Endothelial cell of umbilical vein (primary cell): Measurements from ENCODE around the gene GAGE12G. TPM values are rescaled to one million over a fixed set of nuclear protein-coding genes. Genes with fewer than 3 reads are reported as not detected.
"Not testable (repeated sequence)": the region's sequence is repeated elsewhere in the genome, so short reads cannot be mapped to it uniquely, and the experiment has no call there.

Experiments used
- Bru-seq: library from RNA; stranded (reverse); fragments of 400-500 nt; gene quantifications from one replicate; lab custom pipeline; 2021; lab: Mats Ljungman, UMichigan
- BruChase-seq, 2 experiments: library from RNA; stranded (reverse); fragments of 400-500 nt; gene quantifications; one replicate each; lab custom pipeline; 2021; lab: Mats Ljungman, UMichigan
- BruUV-seq: library from RNA; stranded (reverse); fragments of 400-500 nt; replicated peaks from 2 replicates; lab custom pipeline; 2021; lab: Mats Ljungman, UMichigan
- CTCF ChIA-PET: fragments of 300-600, 350-600 bp; sonication (Branson Sonifier 250); formaldehyde crosslinking; loops from one replicate; lab custom pipeline; 2021; ENCODE audit warnings: antibody characterized with exemption, inconsistent platforms; lab: Charles Lee
- POLR2A ChIA-PET: fragments of 300-600, 350-600 bp; sonication (Branson Sonifier 250); formaldehyde crosslinking; loops from one replicate; lab custom pipeline; 2021; ENCODE audit warnings: antibody characterized with exemption, inconsistent platforms; lab: Charles Lee
- DNase-seq: peaks from one replicate; pipeline ENCODE4 v3.0.0-alpha.2; 2011; ENCODE audit warnings: low read depth, low spot score
- FAIRE-seq: peaks from 2 replicates; lab custom pipeline; 2011; peaks lifted over from hg19 to GRCh38; lab: Jason Lieb, UNC
- H2AFZ ChIP-seq: 2 replicates; pipeline ENCODE4 v1.6.0; 2012; ENCODE audit warnings: low read depth, low read length, control low read depth, inconsistent platforms
- H3K27ac ChIP-seq: 2 replicates; pipeline ENCODE4 v1.5.1; 2011; ENCODE audit warnings: low read depth, mild to moderate bottlenecking, control low read depth, low read length, moderate library complexity; ENCODE audit not compliant: insufficient read depth
- H3K27me3 ChIP-seq, 2 experiments: 2 replicates each; pipeline versions ENCODE4 v1.6.0 to v1.6.1; 2011; ENCODE audit warnings: low read length in 2 of 2, mixed read lengths in 1 of 2; ENCODE audit not compliant: control insufficient read depth in 2 of 2, insufficient read depth in 2 of 2
- H3K36me3 ChIP-seq, 2 experiments: 2 replicates in 1 of 2; 3 replicates in 1 of 2; pipeline ENCODE4 v1.5.1; 2011; ENCODE audit warnings: low read length in 2 of 2, mild to moderate bottlenecking in 1 of 2, moderate library complexity in 1 of 2; ENCODE audit not compliant: control insufficient read depth in 2 of 2, insufficient read depth in 2 of 2; ENCODE audit errors: extremely low read depth in 1 of 2
- H3K4me1 ChIP-seq: 3 replicates; pipeline ENCODE4 v1.5.1; 2011; ENCODE audit warnings: mild to moderate bottlenecking, low read length; ENCODE audit not compliant: control insufficient read depth, insufficient read depth; ENCODE audit errors: extremely low read depth
- H3K4me2 ChIP-seq: 2 replicates; pipeline ENCODE4 v1.6.1; 2011; ENCODE audit warnings: low read length, control low read depth, mixed read lengths; ENCODE audit not compliant: insufficient read depth
- H3K4me3 ChIP-seq, 3 experiments: fragments of 200-600 bp in 1 of 3; sonication (generic), shearing (Covaris generic) in 1 of 3; replicated peaks in 1 of 3; 2 replicates each; pipeline ENCODE4 v1.5.1; 2011 to 2016; ENCODE audit warnings: control low read depth in 3 of 3, low read length in 3 of 3, mild to moderate bottlenecking in 2 of 3, inconsistent platforms in 1 of 3, low read depth in 1 of 3, moderate library complexity in 1 of 3; ENCODE audit not compliant: insufficient read depth in 1 of 3
- H3K79me2 ChIP-seq: 2 replicates; pipeline ENCODE4 v1.6.0; 2012; ENCODE audit warnings: low read length, inconsistent platforms; ENCODE audit not compliant: control insufficient read depth, insufficient read depth
- H3K9ac ChIP-seq: replicated peaks from 2 replicates; pipeline ENCODE3; 2011; ENCODE audit warnings: low read length, control low read depth; ENCODE audit not compliant: insufficient read depth; ENCODE audit errors: extremely low read depth
- H3K9me1 ChIP-seq: replicated peaks from 3 replicates; pipeline ENCODE4 v1.6.0; 2011; ENCODE audit warnings: mild to moderate bottlenecking, low read length; ENCODE audit not compliant: control insufficient read depth, insufficient read depth; ENCODE audit errors: extremely low read depth
- H3K9me3 ChIP-seq: replicated peaks from 2 replicates; pipeline ENCODE4 v1.5.1; 2012; ENCODE audit warnings: low read length, inconsistent platforms; ENCODE audit not compliant: control insufficient read depth, insufficient read depth
- H4K20me1 ChIP-seq: replicated peaks from 2 replicates; pipeline ENCODE3; 2011; ENCODE audit warnings: mild to moderate bottlenecking, low read length; ENCODE audit not compliant: control insufficient read depth, insufficient read depth; ENCODE audit errors: extremely low read depth
- dilution Hi-C: fragments of 300-500 bp; cut with MboI; formaldehyde crosslinking; loops from one replicate; pipeline ENCODE4 v1.15.0; 2019; ENCODE audit warnings: low sequenced_read_pairs; ENCODE audit not compliant: extremely low pct_ligation_motif_present
- intact Hi-C: fragments of 100-400 bp; cut with micrococcal nuclease; formaldehyde crosslinking; loops from one replicate; pipeline ENCODE4 v1.10.0; 2022
- long read RNA-seq: library from polyadenylated mRNA; stranded (forward); transcript quantifications from one replicate; pipeline ENCODE4 v2.0.0, GENCODE V29; 2021
- polyA minus RNA-seq, 3 experiments: library from RNA; depleted of rRNA, polyadenylated mRNA; stranded (reverse); fragments of >200 nt; gene quantifications; 1 replicate in 1 of 3; 2 replicates in 2 of 3; pipeline ENCODE4 v1.2.3, GENCODE V29; 2011
- polyA plus RNA-seq, 4 experiments: library from polyadenylated mRNA; depleted of rRNA in 3 of 4; stranded (reverse) in 3 of 4; unstranded in 1 of 4; fragments of >200 nt; gene quantifications; 2 replicates each; pipeline versions ENCODE4 v1.2.1 to v1.2.3, GENCODE V29; 2011 to 2012; ENCODE audit warnings: missing spikeins in 1 of 4
- total RNA-seq: library from RNA; stranded (reverse); gene quantifications from 2 replicates; pipeline ENCODE4 v1.2.3, GENCODE V29; 2021

GAGE12G gene
- total RNA-seq (not detected in 2 replicates), polyA plus RNA-seq (not detected in 2 replicates), polyA minus RNA-seq (not detected in 2 replicates), Bru-seq, nascent RNA (not detected), BruChase-seq, experiment 1, labeled RNA remaining after a 6-hour chase (not detected), BruChase-seq, experiment 2, labeled RNA remaining after a 2-hour chase (not detected)
- polyA plus RNA-seq (2011; cell fraction: cytosol; rRNA removed): not detected in 2 replicates
- polyA plus RNA-seq (2011; cell fraction: nucleus; rRNA removed): not detected in 2 replicates
- not detected in 2 replicates for polyA plus RNA-seq (2012)
- not detected for polyA minus RNA-seq (2011; cell fraction: cytosol; rRNA and poly(A)+ RNA removed)
- polyA minus RNA-seq (2011; cell fraction: nucleus; rRNA and poly(A)+ RNA removed): not detected in 2 replicates
- long read RNA-seq: 0 reads

GRCh38 chrX:49570100-49570499 is at the start of gene GAGE12G:
TSS of gene GAGE12G (plus strand) at chrX:49570400. CDS start at chrX:49571555, 1,155 bp downstream.
- CTCF ChIA-PET, DNase-seq, H2AFZ ChIP-seq, H3K79me2 ChIP-seq, POLR2A ChIA-PET, H3K4me1 ChIP-seq, BruUV-seq, H4K20me1 ChIP-seq, H3K4me3 ChIP-seq, dilution Hi-C loops, H3K27me3 ChIP-seq, H3K4me2 ChIP-seq, FAIRE-seq, H3K27ac ChIP-seq, H3K9ac ChIP-seq, H3K9me1 ChIP-seq, H3K9me3 ChIP-seq, H3K36me3 ChIP-seq, intact Hi-C loops: not testable (repeated sequence)

DNA sequence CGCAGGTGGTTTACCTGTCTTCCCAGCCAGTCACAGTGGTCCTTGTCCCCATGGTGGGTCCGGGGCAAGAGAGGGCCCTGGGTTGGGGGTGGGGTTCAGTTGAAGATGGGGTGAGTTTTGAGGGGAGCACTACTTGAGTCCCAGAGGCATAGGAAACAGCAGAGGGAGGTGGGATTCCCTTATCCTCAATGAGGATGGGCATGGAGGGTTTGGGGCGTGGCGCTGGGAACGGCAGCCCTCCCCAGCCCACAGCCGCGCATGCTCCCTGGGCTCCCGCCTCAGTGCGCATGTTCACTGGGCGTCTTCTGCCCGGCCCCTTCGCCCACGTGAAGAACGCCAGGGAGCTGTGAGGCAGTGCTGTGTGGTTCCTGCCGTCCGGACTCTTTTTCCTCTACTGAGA is 38.3 kb upstream of the GAGE12G start, which contains the start of gene GAGE12C:
TSS of gene GAGE12C (plus strand) at position 301 of the 400 bp plus-strand sequence. CDS start 1,155 bp downstream, outside the sequence.
- H3K9me1 ChIP-seq, H3K4me2 ChIP-seq, DNase-seq, H3K27me3 ChIP-seq, dilution Hi-C loops, H4K20me1 ChIP-seq, CTCF ChIA-PET, H3K79me2 ChIP-seq, H2AFZ ChIP-seq, H3K9me3 ChIP-seq, H3K9ac ChIP-seq, BruUV-seq, FAIRE-seq, H3K27ac ChIP-seq, intact Hi-C loops, H3K36me3 ChIP-seq, H3K4me3 ChIP-seq, POLR2A ChIA-PET, H3K4me1 ChIP-seq: not testable (repeated sequence)

DNA sequence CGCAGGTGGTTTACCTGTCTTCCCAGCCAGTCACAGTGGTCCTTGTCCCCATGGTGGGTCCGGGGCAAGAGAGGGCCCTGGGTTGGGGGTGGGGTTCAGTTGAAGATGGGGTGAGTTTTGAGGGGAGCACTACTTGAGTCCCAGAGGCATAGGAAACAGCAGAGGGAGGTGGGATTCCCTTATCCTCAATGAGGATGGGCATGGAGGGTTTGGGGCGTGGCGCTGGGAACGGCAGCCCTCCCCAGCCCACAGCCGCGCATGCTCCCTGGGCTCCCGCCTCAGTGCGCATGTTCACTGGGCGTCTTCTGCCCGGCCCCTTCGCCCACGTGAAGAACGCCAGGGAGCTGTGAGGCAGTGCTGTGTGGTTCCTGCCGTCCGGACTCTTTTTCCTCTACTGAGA is 28.8 kb upstream of the GAGE12G start, which contains the start of gene GAGE12D:
TSS of gene GAGE12D (plus strand) at position 301 of the 400 bp plus-strand sequence. CDS start 1,155 bp downstream, outside the sequence.
- dilution Hi-C loops, CTCF ChIA-PET, H3K27me3 ChIP-seq, POLR2A ChIA-PET, H3K79me2 ChIP-seq, BruUV-seq, intact Hi-C loops, H2AFZ ChIP-seq, DNase-seq, H3K4me3 ChIP-seq, H4K20me1 ChIP-seq, H3K4me1 ChIP-seq, H3K9me3 ChIP-seq, H3K36me3 ChIP-seq, H3K9me1 ChIP-seq, H3K27ac ChIP-seq, H3K4me2 ChIP-seq, H3K9ac ChIP-seq, FAIRE-seq: not testable (repeated sequence)

GRCh38 chrX:49550989-49551388 is 19.2 kb upstream of the GAGE12G start, which contains the start of gene GAGE12E:
TSS of gene GAGE12E (plus strand) at chrX:49551289. CDS start at chrX:49552444, 1,155 bp downstream.
- H3K4me2 ChIP-seq, H3K27me3 ChIP-seq, H3K9ac ChIP-seq, FAIRE-seq, H3K4me3 ChIP-seq, H3K27ac ChIP-seq, POLR2A ChIA-PET, CTCF ChIA-PET, BruUV-seq, dilution Hi-C loops, H3K36me3 ChIP-seq, DNase-seq, intact Hi-C loops, H4K20me1 ChIP-seq, H2AFZ ChIP-seq, H3K4me1 ChIP-seq, H3K9me1 ChIP-seq, H3K79me2 ChIP-seq, H3K9me3 ChIP-seq: not testable (repeated sequence)
